ENCODE data around the gene ELMO3. TPM values are rescaled to one million over a fixed set of nuclear protein-coding genes. Genes with fewer than 3 reads are reported as not detected.

ELMO3 gene
- total RNA-seq, 3 donors from 2014 or later: 5.1 to 5.9 (median 5.3) TPM

- ATAC-seq (peak in 1 of 2 donors; percentile 7), DNase-seq (no peak)
- Mint-ChIP-seq H3K4me3 (peak within 1 kb of the TSS; percentile 90), H3K36me3 (ENCODE audit: insufficient read depth) (no peaks in the 10 kb centered on the region), H3K27me3 (ENCODE audit: low read depth) (peaks cover 9% of the 10 kb centered on the region), H3K9me3 (no peaks in the 10 kb centered on the region), H3K4me1 (ENCODE audit: low read depth) (peaks cover 44% of the 10 kb centered on the region)
Observed at GRCh38 chr16:67248401-67249177, 49.7 kb downstream of the ELMO3 start, which contains the start of gene SLC9A5. Gene SLC9A5, plus strand, starts transcription at chr16:67248979. Its CDS starts 36 bp downstream, at chr16:67249015.

DNA sequence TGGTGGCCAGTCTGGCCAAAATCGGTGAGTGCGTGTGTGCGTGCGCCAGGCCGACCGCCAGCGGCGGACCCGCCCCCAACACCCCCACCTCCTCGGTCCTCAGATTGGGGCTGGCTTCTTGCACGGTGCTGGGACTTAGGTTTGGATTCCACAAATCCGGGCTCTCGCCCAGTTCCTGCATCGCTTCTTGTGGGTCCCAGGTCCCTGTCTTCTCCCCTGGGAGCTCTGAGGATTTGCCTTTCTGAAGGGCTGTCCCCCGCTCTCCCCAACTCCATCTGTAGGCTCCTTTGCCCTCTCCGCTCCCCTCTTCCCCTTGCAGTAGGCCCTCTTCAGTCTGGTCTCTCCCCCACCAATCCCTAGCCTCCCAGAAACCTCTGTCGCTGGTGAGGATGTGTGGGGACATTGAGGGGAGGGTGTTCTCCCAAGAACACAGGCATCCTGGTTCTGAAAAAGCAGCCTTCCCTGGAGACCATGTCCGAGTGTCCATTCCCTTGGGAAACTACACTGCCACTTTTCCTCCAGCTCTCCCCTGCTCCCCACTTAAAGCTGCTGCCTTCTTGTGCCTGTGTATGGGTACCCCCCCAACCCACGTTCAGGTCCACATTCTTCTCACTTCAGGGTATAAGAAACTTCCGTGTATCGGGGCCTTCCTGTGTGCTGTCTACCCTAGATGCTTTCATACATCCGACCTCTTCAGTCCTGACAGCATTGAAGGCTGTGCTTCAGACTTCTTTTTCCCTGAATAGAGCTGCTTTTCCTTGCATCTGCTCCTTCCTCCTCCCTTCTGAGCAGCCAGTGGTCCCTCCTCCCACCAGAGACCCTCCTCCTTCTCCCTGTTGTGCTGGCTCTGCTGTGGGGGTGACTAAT is 50.5 kb downstream of the ELMO3 start:
- H3K36me3 Mint-ChIP-seq (ENCODE audit: insufficient read depth): no peaks in the 10 kb centered on the region
- H3K4me1 Mint-ChIP-seq (ENCODE audit: low read depth): peaks cover 36% of the 10 kb centered on the region
- ATAC-seq (no peak), DNase-seq (no peak)
- H3K9me3 Mint-ChIP-seq: no peaks in the 10 kb centered on the region
- peaks cover 9% of the 10 kb centered on the region for H3K27me3 Mint-ChIP-seq (ENCODE audit: low read depth)
- H3K4me3 Mint-ChIP-seq: peak overlapping the region; percentile 75

- no peak for ATAC-seq
- no peaks in the 10 kb centered on the region for H3K9me3 Mint-ChIP-seq
- peak overlapping the region; percentile 75 for H3K4me3 Mint-ChIP-seq
- H3K4me1 Mint-ChIP-seq (ENCODE audit: low read depth): peaks cover 30% of the 10 kb centered on the region
- H3K36me3 Mint-ChIP-seq (ENCODE audit: insufficient read depth): no peaks in the 10 kb centered on the region
- H3K27me3 Mint-ChIP-seq (ENCODE audit: low read depth): peaks cover 9% of the 10 kb centered on the region
- DNase-seq: no peak
Observed at GRCh38 chr16:67250045-67250327, 51.1 kb downstream of the ELMO3 start.

GRCh38 chr16:67252609-67253497 is 53.9 kb downstream of the ELMO3 start:
- H3K27me3 Mint-ChIP-seq (ENCODE audit: low read depth): peaks cover 18% of the 10 kb centered on the region
- H3K9me3 Mint-ChIP-seq: no peaks in the 10 kb centered on the region
- H3K4me1 Mint-ChIP-seq (ENCODE audit: low read depth): peaks cover 18% of the 10 kb centered on the region
- H3K36me3 Mint-ChIP-seq (ENCODE audit: insufficient read depth): no peaks in the 10 kb centered on the region
- DNase-seq (no peak), ATAC-seq (no peak)
- no peak overlapping the region for H3K4me3 Mint-ChIP-seq

Other genes starting within 250 kb of the ELMO3 start
- gene CES3, start 237.9 kb upstream of the ELMO3 start, total RNA-seq: under 1 TPM in 2 of 3 donors, not detected in 1; 0.10 to 0.30 TPM
- 10 to 100 TPM in 1 of 3 donors, 1 to 10 TPM in 2; 6.2 to 10.7 (median 6.6) TPM for gene CES4A, start 210.5 kb upstream of the ELMO3 start, total RNA-seq
- 100 to 1,000 TPM; 128 to 132 (median 129) TPM for gene CBFB, start 170.0 kb upstream of the ELMO3 start, total RNA-seq
- gene PHAF1, start 89.2 kb upstream of the ELMO3 start, total RNA-seq: 10 to 100 TPM; 17.4 to 19.5 (median 18.6) TPM
- 1 to 10 TPM; 1.3 to 1.9 (median 1.3) TPM for gene B3GNT9, start 48.1 kb upstream of the ELMO3 start, total RNA-seq
- gene TRADD, start 39.2 kb upstream of the ELMO3 start, total RNA-seq: 10 to 100 TPM; 16.0 to 20.3 (median 17.4) TPM
- 1 to 10 TPM; 4.8 to 8.9 (median 6.1) TPM for gene FBXL8, start 39.2 kb upstream of the ELMO3 start, total RNA-seq
- 1 to 10 TPM; 2.8 to 6.1 (median 4.0) TPM for gene HSF4, start 34.4 kb upstream of the ELMO3 start, total RNA-seq
- gene NOL3, start 28.6 kb upstream of the ELMO3 start, total RNA-seq: 1 to 10 TPM in 2 of 3 donors, under 1 TPM in 1; 0.99 to 3.7 (median 1.4) TPM
- 10 to 100 TPM; 10.1 to 15.5 (median 14.7) TPM for gene MATCAP1, start 15.2 kb upstream of the ELMO3 start, total RNA-seq
- not detected for gene EXOC3L1, start 9.0 kb upstream of the ELMO3 start, total RNA-seq
- 100 to 1,000 TPM; 195 to 201 (median 198) TPM for gene E2F4, start 7.0 kb upstream of the ELMO3 start, total RNA-seq
- 100 to 1,000 TPM; 109 to 130 (median 124) TPM for gene TMEM208, start 28.0 kb downstream of the ELMO3 start, total RNA-seq
- gene FHOD1, start 48.4 kb downstream of the ELMO3 start, total RNA-seq: 10 to 100 TPM; 64.0 to 86.6 (median 70.3) TPM
- gene SLC9A5, start 49.8 kb downstream of the ELMO3 start, total RNA-seq: 1 to 10 TPM; 3.2 to 4.0 (median 3.6) TPM
- 10 to 100 TPM; 30.0 to 41.6 (median 37.0) TPM for gene PLEKHG4, start 80.4 kb downstream of the ELMO3 start, total RNA-seq
- under 1 TPM in 2 of 3 donors, not detected in 1; 0.16 to 0.66 TPM for gene KCTD19, start 127.6 kb downstream of the ELMO3 start, total RNA-seq
- not detected for gene LRRC36, start 127.7 kb downstream of the ELMO3 start, total RNA-seq
- gene TPPP3, start 194.4 kb downstream of the ELMO3 start, total RNA-seq: under 1 TPM in 1 of 3 donors, not detected in 2; 0.20 TPM
- under 1 TPM; 0.61 to 0.99 (median 0.79) TPM for gene ZDHHC1, start 217.3 kb downstream of the ELMO3 start, total RNA-seq
- gene HSD11B2, start 232.0 kb downstream of the ELMO3 start, total RNA-seq: 1 to 10 TPM; 3.9 to 6.1 (median 5.2) TPM

All from activated T-cell treated with anti-CD3 and anti-CD28 coated beads, Interleukin-2, amount 50 U/mL, for 4 hours (primary cell).